MM.1S (cell line): ENCODE measurements around the gene GPR61.

ENCODE experiments used
- CTCF ChIP-seq: fragments of 300-600 bp; sonication (generic); IDR thresholded peaks from 2 replicates; pipeline ENCODE4 v1.5.1; 2016; ENCODE audit warnings: antibody characterized with exemption, low read length, mixed read lengths
- EZH2 ChIP-seq: fragments of 300-600 bp; sonication (generic); optimal IDR thresholded peaks from 2 replicates; pipeline ENCODE3; 2017; ENCODE audit warnings: low read depth, mild to moderate bottlenecking, antibody characterized with exemption, low read length, mixed read lengths

GRCh38 chr1:109595531-109595930 is 55.9 kb downstream of the GPR61 start:
- TF ChIP-seq CTCF (no peak), EZH2 (no peak)
